Vagina (tissue), 2 donors: Measurements from ENCODE around the gene PPP2R3B.

ENCODE experiments used
- CTCF ChIP-seq, 3 experiments: fragments of 450-650 bp in 2 of 3; fragments of 200-600 bp in 1 of 3; sonication (generic) in 1 of 3; IDR thresholded peaks; one replicate each; pipeline ENCODE4 v1.5.1; 2017 to 2019; ENCODE audit warnings: antibody characterized with exemption in 3 of 3, mild to moderate bottlenecking in 2 of 3, moderate library complexity in 2 of 3
- POLR2A ChIP-seq, 2 donors: fragments of 450-650 bp; IDR thresholded peaks; one replicate each; pipeline ENCODE4 v1.6.1; 2017; ENCODE audit warnings: antibody characterized with exemption in 2 of 2, mild to moderate bottlenecking in 2 of 2, moderate library complexity in 2 of 2
- POLR2AphosphoS5 ChIP-seq, 2 donors: sonication (generic); formaldehyde crosslinking; IDR thresholded peaks; one replicate each; pipeline ENCODE4 v1.9.0; 2017; ENCODE audit warnings: antibody characterized with exemption in 2 of 2, mild to moderate bottlenecking in 2 of 2, low read depth in 1 of 2; ENCODE audit not compliant: insufficient read depth in 1 of 2

GRCh38 chrX:372856-373640 lies 13.7 kb downstream of the PPP2R3B start:
- TF ChIP-seq CTCF (IDR thresholded peaks at IDR 0.05) (no peak), POLR2A (IDR thresholded peaks at IDR 0.05) (no peak), POLR2AphosphoS5 (IDR thresholded peaks at IDR 0.05; ENCODE audit: insufficient read depth in 1 of 2, low read depth in 1 of 2) (no peak)
